OCI-LY7 (cell line): Measurements from ENCODE around the gene CEP192. TPM values are rescaled to one million over a fixed set of nuclear protein-coding genes. Genes with fewer than 3 reads are reported as not detected.

Experiments
- BruUV-seq: library from RNA; stranded (reverse); fragments of 400-500 nt; replicated peaks from 2 replicates; lab custom pipeline; 2021; lab: Mats Ljungman, UMichigan
- CTCF ChIA-PET: fragments of 300-600 bp; sonication (Branson Sonifier 250); formaldehyde crosslinking; loops from one replicate; lab custom pipeline; 2022; ENCODE audit warnings: antibody characterized with exemption; ENCODE audit not compliant: unreplicated experiment; lab: Charles Lee
- POLR2A ChIA-PET: fragments of 300-600 bp; sonication (Branson Sonifier 250); formaldehyde crosslinking; loops from one replicate; lab custom pipeline; 2022; ENCODE audit warnings: antibody characterized with exemption; lab: Charles Lee
- DNase-seq: peaks from one replicate; pipeline ENCODE4 v3.0.0-alpha.2; 2015; ENCODE audit warnings: low spot score
- H2AFZ ChIP-seq: fragments of 200-600 bp; sonication (generic), shearing (Covaris generic); 2 replicates; pipeline ENCODE4 v1.6.1; 2014; ENCODE audit warnings: mild to moderate bottlenecking, antibody characterized with exemption, low read length, moderate library complexity
- H3K27ac ChIP-seq: fragments of 200-600 bp; sonication (generic); 2 replicates; pipeline ENCODE4 v1.5.1; 2014; ENCODE audit warnings: mixed run types, low read depth, mild to moderate bottlenecking, moderate library complexity, low read length, inconsistent platforms; ENCODE audit not compliant: poor library complexity, severe bottlenecking
- H3K36me3 ChIP-seq: fragments of 200-600 bp; sonication (generic); 2 replicates; pipeline ENCODE4 v1.6.1; 2014; ENCODE audit warnings: mild to moderate bottlenecking, antibody characterized with exemption, low read length, moderate library complexity, mixed read lengths; ENCODE audit not compliant: insufficient read depth
- H3K4me1 ChIP-seq: fragments of 200-600 bp; sonication (generic); 2 replicates; pipeline ENCODE4 v1.5.1; 2014; ENCODE audit warnings: mild to moderate bottlenecking, low read length; ENCODE audit not compliant: insufficient read depth, poor library complexity, severe bottlenecking
- H3K4me2 ChIP-seq: fragments of 200-600 bp; sonication (generic); 2 replicates; pipeline ENCODE4 v1.6.1; 2014; ENCODE audit warnings: mild to moderate bottlenecking, low read length
- H3K4me3 ChIP-seq: fragments of 200-600 bp; sonication (generic); 2 replicates; pipeline ENCODE4 v1.5.1; 2014; ENCODE audit warnings: mild to moderate bottlenecking, low read depth, low read length; ENCODE audit not compliant: poor library complexity, severe bottlenecking
- H3K79me2 ChIP-seq: fragments of 200-600 bp; sonication (generic); 2 replicates; pipeline ENCODE4 v1.6.1; 2016; ENCODE audit warnings: low read depth, mild to moderate bottlenecking, low read length, moderate library complexity, mixed read lengths; ENCODE audit not compliant: insufficient read depth
- H3K9me2 ChIP-seq: fragments of 200-600 bp; sonication (generic); 2 replicates; pipeline ENCODE4 v1.6.1; 2016; ENCODE audit warnings: mild to moderate bottlenecking, low read length, mixed read lengths; ENCODE audit not compliant: insufficient read depth
- H3K9me3 ChIP-seq: fragments of 200-600 bp; sonication (generic); 2 replicates; pipeline ENCODE4 v1.6.1; 2014; ENCODE audit warnings: mild to moderate bottlenecking, mixed run types, low read length, mixed read lengths
- H4K20me1 ChIP-seq: fragments of 200-600 bp; sonication (generic); 2 replicates; pipeline ENCODE4 v1.6.1; 2014; ENCODE audit warnings: mild to moderate bottlenecking, antibody characterized with exemption, low read length, moderate library complexity, mixed read lengths; ENCODE audit not compliant: insufficient read depth
- EZH2phosphoT487 ChIP-seq: fragments of 200-600 bp; sonication (generic); IDR thresholded peaks from 2 replicates; pipeline ENCODE4 v1.6.1; 2018; ENCODE audit warnings: low read depth, borderline replicate concordance, mild to moderate bottlenecking, mixed run types, antibody characterized with exemption, low read length, moderate library complexity, mixed read lengths
- intact Hi-C: fragments of 100-400 bp; cut with micrococcal nuclease; formaldehyde crosslinking; loops from one replicate; pipeline ENCODE4 v1.10.0; 2022; ENCODE audit not compliant: unreplicated experiment
- total RNA-seq, 2 experiments: library from RNA; depleted of rRNA in 1 of 2; stranded (reverse); fragments of >200 nt in 1 of 2; shearing (Covaris generic) in 1 of 2; gene quantifications; 2 replicates each; pipeline ENCODE4 v1.2.3, GENCODE V29; 2014 to 2022
- TF ChIP-seq, protein P1 (sequence below): fragments of 200-600 bp; sonication (generic); conservative IDR thresholded peaks from 2 replicates; pipeline ENCODE4 v1.5.1; 2014; ENCODE audit warnings: mild to moderate bottlenecking, antibody characterized with exemption, low read length, moderate library complexity, mixed read lengths

CEP192 gene
- total RNA-seq, 2 experiments from 2014 or later = 55.5 to 59.9 TPM

GRCh38 chr18:13018374-13018773 lies 27.2 kb downstream of the CEP192 start:
- Histone ChIP-seq H3K4me1 (peaks cover 8% of the 10 kb centered on the region), H3K9me2 (no peaks in the 10 kb centered on the region), H3K4me3 (no peak overlapping the region), H3K79me2 (peaks cover 10% of the 10 kb centered on the region; the same call in 1 of the 2 replicates), H2AFZ (no peak overlapping the region), H3K36me3 (peaks cover 99% of the 10 kb centered on the region), H3K27ac (no peak overlapping the region), H3K9me3 (peaks cover 6% of the 10 kb centered on the region; the same call in 1 of the 2 replicates), H4K20me1 (no peaks in the 10 kb centered on the region), H3K4me2 (no peak overlapping the region)
- ChIA-PET CTCF (no interaction called here), POLR2A (no interaction called here)
- no peak for TF ChIP-seq EZH2phosphoT487
- TF ChIP-seq, protein P1, sequence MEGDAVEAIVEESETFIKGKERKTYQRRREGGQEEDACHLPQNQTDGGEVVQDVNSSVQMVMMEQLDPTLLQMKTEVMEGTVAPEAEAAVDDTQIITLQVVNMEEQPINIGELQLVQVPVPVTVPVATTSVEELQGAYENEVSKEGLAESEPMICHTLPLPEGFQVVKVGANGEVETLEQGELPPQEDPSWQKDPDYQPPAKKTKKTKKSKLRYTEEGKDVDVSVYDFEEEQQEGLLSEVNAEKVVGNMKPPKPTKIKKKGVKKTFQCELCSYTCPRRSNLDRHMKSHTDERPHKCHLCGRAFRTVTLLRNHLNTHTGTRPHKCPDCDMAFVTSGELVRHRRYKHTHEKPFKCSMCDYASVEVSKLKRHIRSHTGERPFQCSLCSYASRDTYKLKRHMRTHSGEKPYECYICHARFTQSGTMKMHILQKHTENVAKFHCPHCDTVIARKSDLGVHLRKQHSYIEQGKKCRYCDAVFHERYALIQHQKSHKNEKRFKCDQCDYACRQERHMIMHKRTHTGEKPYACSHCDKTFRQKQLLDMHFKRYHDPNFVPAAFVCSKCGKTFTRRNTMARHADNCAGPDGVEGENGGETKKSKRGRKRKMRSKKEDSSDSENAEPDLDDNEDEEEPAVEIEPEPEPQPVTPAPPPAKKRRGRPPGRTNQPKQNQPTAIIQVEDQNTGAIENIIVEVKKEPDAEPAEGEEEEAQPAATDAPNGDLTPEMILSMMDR = no peak
- BruUV-seq = no TSS peak
- DNase-seq = no peak
- intact Hi-C loops = no loop called here

- Histone ChIP-seq H3K4me1 (peaks cover 8% of the 10 kb centered on the region), H3K36me3 (peaks cover 99% of the 10 kb centered on the region), H2AFZ (no peak overlapping the region), H3K4me3 (no peak overlapping the region), H3K79me2 (peaks cover 19% of the 10 kb centered on the region; the same call in 1 of the 2 replicates), H3K4me2 (no peak overlapping the region), H3K27ac (no peak overlapping the region), H4K20me1 (no peaks in the 10 kb centered on the region), H3K9me3 (peaks cover 6% of the 10 kb centered on the region; the same call in 1 of the 2 replicates), H3K9me2 (no peaks in the 10 kb centered on the region)
- no peak for DNase-seq
- POLR2A ChIA-PET = interaction anchor here (1.0 kb wide), 1 partner anchor 13 kb away, joined by 3 read pairs; no protein-coding TSS in a partner anchor
- CTCF ChIA-PET = no interaction called here
- intact Hi-C loops = loop anchor here (1.0 kb wide), 1 partner anchor 9 kb away; no protein-coding TSS in a partner anchor
- TF ChIP-seq, protein P1 = no peak
- no peak for TF ChIP-seq EZH2phosphoT487
- no TSS peak for BruUV-seq
These were observed 28.1 kb downstream of the CEP192 start for GRCh38 chr18:13019301-13019700.

GRCh38 chr18:13022644-13023043 lies 31.5 kb downstream of the CEP192 start:
- H3K79me2 ChIP-seq = peaks cover 19% of the 10 kb centered on the region; the same call in 1 of the 2 replicates
- POLR2A ChIA-PET = interaction anchor here (0.7 to 1.8 kb wide), 2 partner anchors 23 to 101 kb away, joined by 3 to 4 read pairs; no protein-coding TSS in a partner anchor
- no peak overlapping the region for H3K4me3 ChIP-seq
- no peak for DNase-seq
- H2AFZ ChIP-seq = no peak overlapping the region
- intact Hi-C loops = no loop called here
- H4K20me1 ChIP-seq = no peaks in the 10 kb centered on the region
- H3K4me2 ChIP-seq = no peak overlapping the region
- BruUV-seq = no TSS peak
- no peak for TF ChIP-seq EZH2phosphoT487
- TF ChIP-seq, protein P1 = no peak
- no peak overlapping the region for H3K27ac ChIP-seq
- H3K4me1 ChIP-seq = peaks cover 8% of the 10 kb centered on the region
- H3K9me2 ChIP-seq = no peaks in the 10 kb centered on the region
- CTCF ChIA-PET = no interaction called here
- H3K9me3 ChIP-seq = peaks cover 6% of the 10 kb centered on the region; the same call in 1 of the 2 replicates
- peaks cover 97% of the 10 kb centered on the region for H3K36me3 ChIP-seq
